ENCODE data around the gene DTYMK. TPM values are rescaled to one million over a fixed set of nuclear protein-coding genes. Genes with fewer than 3 reads are reported as not detected.

Gene DTYMK
- total and polyA plus RNA-seq, 2 of the 8 experiments (the other 6 are each of a cell fraction or from before 2014, with no cell fraction given) = 58.3 to 69.9 TPM

GRCh38 chr2:241668354-241668753, 18.3 kb downstream of the DTYMK start:
- no peak overlapping the region for H2AFZ ChIP-seq (ENCODE audit: low read length)
- DNase-seq (ENCODE audit: low read depth in 1 of 2, low spot score in 2 of 2) (no peak), FAIRE-seq (no peak)
- H3K23me2 ChIP-seq (ENCODE audit: low read depth, low read length) = no peaks in the 10 kb centered on the region
- H3K79me1 ChIP-seq (ENCODE audit: low read depth, low read length) = no peaks in the 10 kb centered on the region
- H3K4ac ChIP-seq (replicated peaks; ENCODE audit: insufficient read length, low read depth, low read length) = no peak overlapping the region
- H3K9ac ChIP-seq (replicated peaks in 1 of 4; ENCODE audit: extremely low read depth in 1 of 4, low read depth in 3 of 4, low read length in 3 of 4) = no peak overlapping the region
- peaks cover 9 to 33% (median 22%) of the 10 kb centered on the region in 4 experiments for H3K36me3 ChIP-seq (ENCODE audit: control insufficient read depth in 2 of 4, insufficient read depth in 4 of 4, low read length in 3 of 4)
- H2BK120ac ChIP-seq (replicated peaks; ENCODE audit: low read depth, low read length) = no peak overlapping the region
- no peak overlapping the region for H3K23ac ChIP-seq (ENCODE audit: insufficient read length)
- H3K4me1 ChIP-seq (replicated peaks in 1 of 4; ENCODE audit: control insufficient read depth in 3 of 4, insufficient read depth in 4 of 4, low read length in 3 of 4) = no peaks in the 10 kb centered on the region
- H3K79me2 ChIP-seq (ENCODE audit: control insufficient read depth in 1 of 2, insufficient read depth in 2 of 2, low read length in 2 of 2) = no peaks in the 10 kb centered on the region
- no peak overlapping the region for H3K18ac ChIP-seq (ENCODE audit: extremely low read depth, low read length)
- ChIA-PET POLR2A (ENCODE audit: partially characterized antibody) (interaction anchor here (1.1 to 4.0 kb wide), 4 partner anchors 11 to 20 kb away, joined by 3 to 20 read pairs (median 4); partner anchors contain the start of gene DTYMK), CTCF (ENCODE audit: partially characterized antibody) (interaction anchor here (1.1 to 1.4 kb wide), 3 partner anchors 9 to 210 kb away, joined by 3 to 4 read pairs (median 3); no protein-coding TSS in a partner anchor)
- no peak overlapping the region for H3K4me3 ChIP-seq (ENCODE audit: extremely low read depth in 1 of 4, insufficient read depth in 2 of 4, low read depth in 3 of 4, low read length in 4 of 4)
- peaks cover 3 to 8% of the 10 kb centered on the region in 2 experiments for H4K20me1 ChIP-seq (replicated peaks in 1 of 2; ENCODE audit: control insufficient read depth in 1 of 2, insufficient read depth in 2 of 2, low read length in 2 of 2)
- WGBS, 2 experiments (ENCODE audit: extremely low coverage in 1 of 2, insufficient coverage in 1 of 2, insufficient read length in 1 of 2, insufficient replicate concordance in 2 of 2, low coverage in 1 of 2, low lambda C conversion rate in 2 of 2, missing lambda C conversion rate in 1 of 2) = 94% methylated on average over 21 of the region's 21 CpGs; no CpG with 5 or more reads in 1 of the 2 experiments
- no peak overlapping the region for H4K91ac ChIP-seq (replicated peaks; ENCODE audit: insufficient read length, low read length)
- H2BK20ac ChIP-seq (ENCODE audit: low read length) = no peak overlapping the region
- no peaks in the 10 kb centered on the region for H3K9me3 ChIP-seq (ENCODE audit: insufficient read depth in 2 of 2, low read depth in 1 of 2, low read length in 1 of 2)
- no peak overlapping the region for H4K8ac ChIP-seq (ENCODE audit: extremely low read depth, insufficient read depth, low read length)
- no peak overlapping the region for H3K4me2 ChIP-seq (ENCODE audit: insufficient read depth in 1 of 2, low read depth in 2 of 2, low read length in 2 of 2)
- H2AK5ac ChIP-seq (ENCODE audit: low read depth, low read length) = no peak overlapping the region
- no peak overlapping the region for H4K5ac ChIP-seq (ENCODE audit: insufficient read length, low read depth, low read length)
- no peak overlapping the region for H2BK15ac ChIP-seq (ENCODE audit: low read length)
- no peak overlapping the region for H3K56ac ChIP-seq (replicated peaks; ENCODE audit: insufficient read length, low read depth, low read length)
- H3K27me3 ChIP-seq (replicated peaks in 1 of 4; ENCODE audit: control insufficient read depth in 3 of 4, extremely low read depth in 1 of 4, insufficient read depth in 3 of 4, low read length in 3 of 4) = no peaks in the 10 kb centered on the region
- no peak overlapping the region for H2BK12ac ChIP-seq (ENCODE audit: low read depth, low read length)
- no peak overlapping the region for H2BK5ac ChIP-seq (ENCODE audit: low read depth, low read length)
- no peak overlapping the region for H3K14ac ChIP-seq (ENCODE audit: insufficient read length)
- H3K27ac ChIP-seq (ENCODE audit: low read depth, low read length) = no peak overlapping the region
- TF ChIP-seq RAD21 (IDR thresholded peaks at IDR 0.05 in 1 of 2, conservative IDR thresholded peaks at IDR 0.05 in 1 of 2; ENCODE audit: low read depth in 2 of 2, low read length in 2 of 2) = no peak
- TF ChIP-seq SIRT6 (IDR thresholded peaks at IDR 0.05; ENCODE audit: low read length) = no peak
- TF ChIP-seq ASH2L (IDR thresholded peaks at IDR 0.05; ENCODE audit: low read length) = no peak
- no peak for TF ChIP-seq TAF7 (optimal IDR thresholded peaks at IDR 0.05; ENCODE audit: borderline replicate concordance, low read depth, low read length)
- no peak for TF ChIP-seq CTBP2 (IDR thresholded peaks at IDR 0.05; ENCODE audit: borderline replicate concordance, insufficient read depth, insufficient read length, low read length)
- TF ChIP-seq EZH2 (IDR thresholded peaks at IDR 0.05; ENCODE audit: low read depth, low read length, severe bottlenecking) = no peak
- no peak for TF ChIP-seq SIN3A (conservative IDR thresholded peaks at IDR 0.05 in 1 of 2, IDR thresholded peaks at IDR 0.05 in 1 of 2; ENCODE audit: low read depth in 1 of 2, low read length in 2 of 2)
- TF ChIP-seq CBX5 (IDR thresholded peaks at IDR 0.05; ENCODE audit: low read depth, low read length) = no peak
- no peak for TF ChIP-seq TBP (IDR thresholded peaks at IDR 0.05; ENCODE audit: low read depth, low read length)
- TF ChIP-seq, protein P1, sequence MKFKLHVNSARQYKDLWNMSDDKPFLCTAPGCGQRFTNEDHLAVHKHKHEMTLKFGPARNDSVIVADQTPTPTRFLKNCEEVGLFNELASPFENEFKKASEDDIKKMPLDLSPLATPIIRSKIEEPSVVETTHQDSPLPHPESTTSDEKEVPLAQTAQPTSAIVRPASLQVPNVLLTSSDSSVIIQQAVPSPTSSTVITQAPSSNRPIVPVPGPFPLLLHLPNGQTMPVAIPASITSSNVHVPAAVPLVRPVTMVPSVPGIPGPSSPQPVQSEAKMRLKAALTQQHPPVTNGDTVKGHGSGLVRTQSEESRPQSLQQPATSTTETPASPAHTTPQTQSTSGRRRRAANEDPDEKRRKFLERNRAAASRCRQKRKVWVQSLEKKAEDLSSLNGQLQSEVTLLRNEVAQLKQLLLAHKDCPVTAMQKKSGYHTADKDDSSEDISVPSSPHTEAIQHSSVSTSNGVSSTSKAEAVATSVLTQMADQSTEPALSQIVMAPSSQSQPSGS (IDR thresholded peaks at IDR 0.05; ENCODE audit: low read length) = no peak
- no peak for TF ChIP-seq MAFK (IDR thresholded peaks at IDR 0.05; ENCODE audit: low read depth, low read length)
- no peak for TF ChIP-seq YY1 (IDR thresholded peaks at IDR 0.05; ENCODE audit: low read depth, low read length)
